OCI-LY7 (cell line): ENCODE data around the gene TMEM80. TPM values are rescaled to one million over a fixed set of nuclear protein-coding genes. Genes with fewer than 3 reads are reported as not detected.

ENCODE experiments used
- BruUV-seq: library from RNA; stranded (reverse); fragments of 400-500 nt; replicated peaks from 2 replicates; lab custom pipeline; 2021; lab: Mats Ljungman, UMichigan
- CTCF ChIA-PET: fragments of 300-600 bp; sonication (Branson Sonifier 250); formaldehyde crosslinking; loops from one replicate; lab custom pipeline; 2022; ENCODE audit warnings: antibody characterized with exemption; ENCODE audit not compliant: unreplicated experiment; lab: Charles Lee
- POLR2A ChIA-PET: fragments of 300-600 bp; sonication (Branson Sonifier 250); formaldehyde crosslinking; loops from one replicate; lab custom pipeline; 2022; ENCODE audit warnings: antibody characterized with exemption; lab: Charles Lee
- DNase-seq: peaks from one replicate; pipeline ENCODE4 v3.0.0-alpha.2; 2015; ENCODE audit warnings: low spot score
- H2AFZ ChIP-seq: fragments of 200-600 bp; sonication (generic), shearing (Covaris generic); 2 replicates; pipeline ENCODE4 v1.6.1; 2014; ENCODE audit warnings: mild to moderate bottlenecking, antibody characterized with exemption, low read length, moderate library complexity
- H3K27ac ChIP-seq: fragments of 200-600 bp; sonication (generic); 2 replicates; pipeline ENCODE4 v1.5.1; 2014; ENCODE audit warnings: mixed run types, low read depth, mild to moderate bottlenecking, moderate library complexity, low read length, inconsistent platforms; ENCODE audit not compliant: poor library complexity, severe bottlenecking
- H3K36me3 ChIP-seq: fragments of 200-600 bp; sonication (generic); 2 replicates; pipeline ENCODE4 v1.6.1; 2014; ENCODE audit warnings: mild to moderate bottlenecking, antibody characterized with exemption, low read length, moderate library complexity, mixed read lengths; ENCODE audit not compliant: insufficient read depth
- H3K4me1 ChIP-seq: fragments of 200-600 bp; sonication (generic); 2 replicates; pipeline ENCODE4 v1.5.1; 2014; ENCODE audit warnings: mild to moderate bottlenecking, low read length; ENCODE audit not compliant: insufficient read depth, poor library complexity, severe bottlenecking
- H3K4me2 ChIP-seq: fragments of 200-600 bp; sonication (generic); 2 replicates; pipeline ENCODE4 v1.6.1; 2014; ENCODE audit warnings: mild to moderate bottlenecking, low read length
- H3K4me3 ChIP-seq: fragments of 200-600 bp; sonication (generic); 2 replicates; pipeline ENCODE4 v1.5.1; 2014; ENCODE audit warnings: mild to moderate bottlenecking, low read depth, low read length; ENCODE audit not compliant: poor library complexity, severe bottlenecking
- H3K79me2 ChIP-seq: fragments of 200-600 bp; sonication (generic); 2 replicates; pipeline ENCODE4 v1.6.1; 2016; ENCODE audit warnings: low read depth, mild to moderate bottlenecking, low read length, moderate library complexity, mixed read lengths; ENCODE audit not compliant: insufficient read depth
- H3K9me2 ChIP-seq: fragments of 200-600 bp; sonication (generic); 2 replicates; pipeline ENCODE4 v1.6.1; 2016; ENCODE audit warnings: mild to moderate bottlenecking, low read length, mixed read lengths; ENCODE audit not compliant: insufficient read depth
- H3K9me3 ChIP-seq: fragments of 200-600 bp; sonication (generic); 2 replicates; pipeline ENCODE4 v1.6.1; 2014; ENCODE audit warnings: mild to moderate bottlenecking, mixed run types, low read length, mixed read lengths
- H4K20me1 ChIP-seq: fragments of 200-600 bp; sonication (generic); 2 replicates; pipeline ENCODE4 v1.6.1; 2014; ENCODE audit warnings: mild to moderate bottlenecking, antibody characterized with exemption, low read length, moderate library complexity, mixed read lengths; ENCODE audit not compliant: insufficient read depth
- EZH2phosphoT487 ChIP-seq: fragments of 200-600 bp; sonication (generic); IDR thresholded peaks from 2 replicates; pipeline ENCODE4 v1.6.1; 2018; ENCODE audit warnings: low read depth, borderline replicate concordance, mild to moderate bottlenecking, mixed run types, antibody characterized with exemption, low read length, moderate library complexity, mixed read lengths
- intact Hi-C: fragments of 100-400 bp; cut with micrococcal nuclease; formaldehyde crosslinking; loops from one replicate; pipeline ENCODE4 v1.10.0; 2022; ENCODE audit not compliant: unreplicated experiment
- total RNA-seq, 2 experiments: library from RNA; depleted of rRNA in 1 of 2; stranded (reverse); fragments of >200 nt in 1 of 2; shearing (Covaris generic) in 1 of 2; gene quantifications; 2 replicates each; pipeline ENCODE4 v1.2.3, GENCODE V29; 2014 to 2022
- TF ChIP-seq, protein P1 (sequence below): fragments of 200-600 bp; sonication (generic); conservative IDR thresholded peaks from 2 replicates; pipeline ENCODE4 v1.5.1; 2014; ENCODE audit warnings: mild to moderate bottlenecking, antibody characterized with exemption, low read length, moderate library complexity, mixed read lengths

TMEM80 gene
- total RNA-seq, 2 experiments from 2014 or later, result 52.7 to 52.8 TPM

DNA sequence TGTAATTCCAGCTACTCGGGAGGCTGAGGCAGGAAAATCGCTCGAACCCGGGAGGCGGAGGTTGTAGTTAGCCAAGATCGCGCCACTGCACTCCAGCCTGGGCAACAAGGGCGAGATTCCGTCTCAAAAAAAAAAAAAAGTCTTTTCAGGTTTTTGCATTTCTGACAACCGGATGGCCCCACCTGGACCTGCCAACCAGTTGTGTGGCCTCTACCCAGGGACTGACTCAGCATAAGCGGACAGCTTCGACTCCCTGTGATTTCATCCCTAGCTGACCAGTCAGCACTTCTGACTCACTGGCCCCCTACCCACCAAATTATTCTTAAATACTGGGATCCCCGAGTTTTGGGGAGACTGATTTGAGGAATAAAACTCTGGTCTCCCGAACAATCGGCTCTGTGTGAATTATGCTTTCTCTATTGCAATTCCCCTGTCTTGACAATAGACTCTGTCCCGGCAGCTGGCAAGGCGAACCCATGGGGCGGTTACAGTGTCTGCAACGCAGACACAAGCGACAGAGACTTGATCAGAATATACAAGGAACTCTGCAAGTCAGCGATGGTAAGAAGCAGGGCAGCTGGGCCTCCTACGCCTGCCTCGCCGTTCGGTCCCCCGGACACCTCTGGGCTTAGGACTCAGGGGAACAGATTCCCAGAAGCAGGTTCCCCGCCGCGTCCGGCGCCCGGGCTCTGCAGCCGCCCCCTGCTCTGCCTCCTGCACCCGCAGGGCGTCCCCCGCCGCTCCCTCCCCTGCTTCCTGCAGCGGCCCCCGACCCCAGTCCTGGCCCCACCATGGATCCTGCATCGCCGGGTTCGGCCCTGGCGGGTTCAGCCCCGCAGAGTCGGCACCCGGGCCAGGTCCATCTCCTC is 50.9 kb downstream of the TMEM80 start:
- peak overlapping the region; percentile 59; the same call in 1 of the 2 replicates for H2AFZ ChIP-seq
- peak overlapping the region; percentile 79 for H3K4me2 ChIP-seq
- ChIA-PET CTCF (no interaction called here), POLR2A (interaction anchor here (1.2 to 1.9 kb wide), 3 partner anchors 10 to 30 kb away, joined by 5 to 7 read pairs (median 6); no protein-coding TSS in a partner anchor)
- DNase-seq, result peak; percentile 35
- no peaks in the 10 kb centered on the region for H3K9me2 ChIP-seq
- H3K9me3 ChIP-seq, result no peaks in the 10 kb centered on the region
- H3K4me3 ChIP-seq, result peak overlapping the region; percentile 93
- H3K36me3 ChIP-seq, result peaks cover 22% of the 10 kb centered on the region
- peaks cover 22% of the 10 kb centered on the region for H3K4me1 ChIP-seq
- H3K79me2 ChIP-seq, result peaks cover 41% of the 10 kb centered on the region
- peak overlapping the region; percentile 68 for H3K27ac ChIP-seq
- peaks cover 6% of the 10 kb centered on the region; the same call in 1 of the 2 replicates for H4K20me1 ChIP-seq
- intact Hi-C loops, result loop anchor here (1.0 to 5.0 kb wide), 2 partner anchors 30 to 51 kb away; partner anchors contain the start of gene SLC25A22
- no TSS peak for BruUV-seq
- no peak for TF ChIP-seq EZH2phosphoT487
- TF ChIP-seq, protein P1, sequence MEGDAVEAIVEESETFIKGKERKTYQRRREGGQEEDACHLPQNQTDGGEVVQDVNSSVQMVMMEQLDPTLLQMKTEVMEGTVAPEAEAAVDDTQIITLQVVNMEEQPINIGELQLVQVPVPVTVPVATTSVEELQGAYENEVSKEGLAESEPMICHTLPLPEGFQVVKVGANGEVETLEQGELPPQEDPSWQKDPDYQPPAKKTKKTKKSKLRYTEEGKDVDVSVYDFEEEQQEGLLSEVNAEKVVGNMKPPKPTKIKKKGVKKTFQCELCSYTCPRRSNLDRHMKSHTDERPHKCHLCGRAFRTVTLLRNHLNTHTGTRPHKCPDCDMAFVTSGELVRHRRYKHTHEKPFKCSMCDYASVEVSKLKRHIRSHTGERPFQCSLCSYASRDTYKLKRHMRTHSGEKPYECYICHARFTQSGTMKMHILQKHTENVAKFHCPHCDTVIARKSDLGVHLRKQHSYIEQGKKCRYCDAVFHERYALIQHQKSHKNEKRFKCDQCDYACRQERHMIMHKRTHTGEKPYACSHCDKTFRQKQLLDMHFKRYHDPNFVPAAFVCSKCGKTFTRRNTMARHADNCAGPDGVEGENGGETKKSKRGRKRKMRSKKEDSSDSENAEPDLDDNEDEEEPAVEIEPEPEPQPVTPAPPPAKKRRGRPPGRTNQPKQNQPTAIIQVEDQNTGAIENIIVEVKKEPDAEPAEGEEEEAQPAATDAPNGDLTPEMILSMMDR, result no peak

DNA sequence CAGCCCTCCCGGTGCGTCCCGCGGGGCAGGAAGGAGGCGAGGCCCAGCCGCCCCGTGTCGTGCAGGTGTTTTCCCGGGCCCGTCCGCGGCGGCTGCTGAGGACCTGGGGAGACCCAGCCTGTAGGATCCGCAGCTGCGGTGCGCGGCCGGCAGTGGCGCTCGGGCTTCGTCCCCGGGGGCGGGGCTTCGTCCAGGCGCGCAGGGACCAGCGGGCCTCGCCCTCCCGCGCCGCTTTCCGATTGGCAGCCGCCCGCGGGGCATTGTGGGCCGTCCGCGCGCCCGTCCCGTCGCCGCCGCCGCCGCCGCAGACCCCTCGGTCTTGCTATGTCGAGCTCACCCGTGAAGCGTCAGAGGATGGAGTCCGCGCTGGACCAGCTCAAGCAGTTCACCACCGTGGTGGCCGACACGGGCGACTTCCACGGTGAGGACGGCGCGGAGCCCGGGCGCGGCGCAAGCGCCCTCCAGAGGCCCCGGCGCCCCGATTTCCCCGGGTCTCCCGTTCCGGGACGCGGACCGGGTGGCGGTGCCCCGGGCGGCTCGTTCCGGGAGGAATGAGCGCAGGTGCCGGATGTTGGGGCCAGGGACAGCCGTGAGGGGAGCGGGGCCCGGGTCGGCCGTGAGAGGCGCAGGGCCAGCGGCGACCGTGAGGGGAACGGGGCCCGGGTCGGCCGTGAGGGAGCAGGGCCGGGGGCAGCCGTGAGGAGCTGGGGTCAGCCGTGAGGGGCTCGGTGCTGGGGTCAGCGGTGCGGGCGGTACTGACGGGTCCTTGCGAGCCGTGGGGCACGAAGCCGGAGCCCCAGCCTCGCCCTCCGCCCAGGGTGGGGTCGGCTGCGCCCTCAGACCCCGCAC is 51.8 kb downstream of the TMEM80 start, which contains the start of gene TALDO1:
TALDO1 (plus strand) TSS at position 307 of the 849 bp plus-strand sequence; CDS start at position 325, 18 bp downstream.
- Histone ChIP-seq H3K4me3 (peak within 1 kb of the TSS; percentile 93), H2AFZ (peak within 1 kb of the TSS; percentile 59), H3K9me3 (no peaks in the 10 kb centered on the region), H3K79me2 (peaks cover 50% of the 10 kb centered on the region), H4K20me1 (peaks cover 6% of the 10 kb centered on the region; the same call in 1 of the 2 replicates), H3K4me2 (peak within 1 kb of the TSS; percentile 97), H3K4me1 (peaks cover 22% of the 10 kb centered on the region), H3K36me3 (peaks cover 25% of the 10 kb centered on the region), H3K9me2 (no peaks in the 10 kb centered on the region), H3K27ac (peak within 1 kb of the TSS; percentile 68)
- no TSS peak for BruUV-seq
- ChIA-PET POLR2A (interaction anchor here (0.8 to 1.9 kb wide), 7 partner anchors 9 to 73 kb away, joined by 3 to 7 read pairs (median 5); partner anchors contain the start of gene TMEM80), CTCF (interaction anchor here (0.5 to 1.2 kb wide), 3 partner anchors 21 to 74 kb away, joined by 3 to 4 read pairs (median 3); no protein-coding TSS in a partner anchor)
- peak; percentile 94 for DNase-seq
- intact Hi-C loops, result loop anchor here (1.0 to 5.0 kb wide), 2 partner anchors 29 to 50 kb away; partner anchors contain the start of gene SLC25A22
- TF ChIP-seq, protein P1, result peak; percentile 49; the same call in 1 of the 2 replicates
- no peak for TF ChIP-seq EZH2phosphoT487
